ENCODE data around the gene RNGTT.

Gene RNGTT

DNA sequence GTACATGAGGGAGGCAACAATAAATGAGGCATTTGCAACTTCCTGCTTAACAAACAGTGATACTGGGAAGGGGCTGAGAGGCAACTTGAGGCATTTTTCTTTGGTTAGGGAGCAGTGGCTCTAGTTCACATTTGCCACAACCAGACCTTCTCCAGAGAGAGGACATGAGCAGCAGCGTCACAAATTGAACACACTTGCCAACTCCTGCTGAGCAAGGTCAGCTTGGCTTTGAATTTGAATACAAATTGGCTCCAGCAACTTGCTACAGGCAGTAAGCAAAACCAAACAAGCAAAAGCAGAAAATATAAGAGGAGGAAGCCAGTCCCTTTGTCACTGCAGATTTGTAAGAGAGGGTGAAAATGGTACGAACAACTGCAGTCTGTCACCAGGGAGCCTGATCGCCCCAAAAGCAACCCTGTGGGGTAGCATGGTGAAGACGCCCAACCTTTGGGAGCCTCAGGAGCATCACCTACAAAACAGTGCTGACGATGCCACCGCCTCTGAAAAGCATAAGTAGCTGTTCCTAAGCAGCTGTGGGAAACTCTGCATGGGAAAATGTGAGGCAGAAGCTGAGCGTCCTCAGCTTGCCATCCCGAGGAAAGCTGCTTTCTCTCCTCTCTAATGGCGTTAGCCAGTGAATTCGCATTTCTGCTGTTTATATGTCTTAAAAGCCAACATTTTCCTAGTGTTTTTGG, 378.7 kb downstream of the RNGTT start:
- DNase-seq: no peak

DNA sequence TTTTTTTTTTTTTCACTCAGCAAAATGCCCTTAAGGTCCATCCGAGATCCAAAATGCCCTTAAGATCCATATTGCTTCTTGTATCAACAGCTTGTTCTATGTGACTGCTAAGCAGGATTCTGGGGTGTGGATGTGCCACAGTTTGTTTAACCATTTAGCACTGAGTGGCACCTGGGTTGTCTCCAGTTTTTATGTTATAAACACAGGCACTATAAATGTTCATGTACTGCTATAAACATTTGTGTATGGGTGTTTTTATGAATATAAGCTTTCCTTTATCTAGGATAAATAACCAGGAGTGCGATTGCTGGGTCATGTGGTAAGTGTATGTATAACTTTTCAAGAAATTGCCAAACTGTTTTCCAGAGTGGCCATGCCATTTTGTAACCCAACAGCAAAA, 386.0 kb downstream of the RNGTT start:
- DNase-seq: no peak

DNA sequence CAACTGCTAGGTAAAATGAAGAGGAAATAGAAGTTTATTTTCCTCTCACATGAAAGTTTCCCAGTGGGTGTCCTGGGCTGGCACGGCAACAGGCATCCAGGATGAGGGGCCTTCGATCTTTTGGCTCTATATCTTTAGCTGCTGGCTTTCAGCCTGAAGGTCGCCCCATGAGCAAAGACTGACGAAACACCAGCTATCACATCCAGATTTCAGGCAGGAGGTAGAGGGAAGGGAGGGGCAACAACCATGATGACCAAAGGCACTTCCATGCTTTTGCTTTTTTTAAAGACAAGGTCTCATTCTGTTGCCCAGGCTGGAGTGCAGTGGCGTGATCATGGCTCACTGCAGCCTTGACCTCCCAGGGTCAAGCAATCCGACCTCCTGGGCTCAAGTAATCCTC, 387.9 kb downstream of the RNGTT start:
- DNase-seq: no peak

DNA sequence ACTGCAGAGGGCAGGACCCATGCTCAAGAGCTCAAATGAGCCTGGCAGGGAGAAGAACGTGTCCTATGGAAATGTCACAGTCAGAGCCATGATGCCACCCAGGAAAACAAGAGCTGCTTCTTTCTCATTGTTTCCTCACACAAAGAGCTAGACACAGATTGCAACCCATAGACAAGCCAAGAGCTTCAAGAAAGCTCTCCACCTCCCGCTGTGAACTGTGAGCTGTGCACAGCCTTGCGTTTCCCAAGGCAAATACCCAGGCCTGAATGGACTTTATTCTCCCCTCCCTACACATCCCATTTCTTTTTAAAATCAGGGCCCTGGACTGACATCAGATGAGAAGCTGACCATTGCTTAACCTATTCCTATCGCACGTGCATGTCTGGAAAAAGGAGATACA, 388.8 kb downstream of the RNGTT start:
- DNase-seq: no peak

DNA sequence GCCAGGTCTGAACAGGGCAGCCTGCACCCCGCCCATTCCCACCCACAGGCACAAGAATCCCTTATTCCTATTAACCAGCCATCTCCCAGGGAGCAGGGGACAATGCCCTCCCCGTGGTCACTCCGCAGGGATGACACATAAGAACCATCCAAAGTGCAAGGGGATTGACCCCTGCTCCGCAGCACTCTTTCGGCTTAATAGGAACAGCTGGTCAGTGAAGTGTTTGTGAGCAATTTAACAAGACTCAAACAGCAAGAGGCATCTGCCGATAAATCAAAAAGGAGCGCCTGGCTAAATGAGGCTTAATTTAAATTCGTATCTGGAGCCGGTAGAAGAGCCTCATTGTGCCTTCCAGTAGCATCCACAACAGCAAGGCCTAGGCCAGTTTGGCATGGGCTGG, 389.4 kb downstream of the RNGTT start:
- DNase-seq: no peak

DNA sequence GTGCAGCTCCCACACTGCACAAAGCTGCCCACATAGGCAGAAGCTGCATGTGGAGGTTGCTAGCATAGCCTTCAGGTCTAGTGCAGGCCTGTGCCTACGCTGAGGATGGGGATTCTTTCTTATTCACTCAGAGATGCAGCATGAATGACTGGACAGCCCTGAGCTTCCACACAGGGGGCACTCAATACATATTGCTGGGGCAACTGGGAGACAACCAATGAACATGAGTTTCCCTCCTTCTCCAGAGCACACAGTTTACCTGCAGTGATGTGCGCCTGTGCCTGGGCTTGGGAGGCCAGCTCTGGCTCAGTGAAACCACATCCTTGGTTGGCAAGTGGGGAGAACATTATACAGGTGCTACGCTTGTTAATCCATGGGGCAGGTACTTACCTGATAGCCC, 389.9 kb downstream of the RNGTT start:
- no peak for DNase-seq

DNA sequence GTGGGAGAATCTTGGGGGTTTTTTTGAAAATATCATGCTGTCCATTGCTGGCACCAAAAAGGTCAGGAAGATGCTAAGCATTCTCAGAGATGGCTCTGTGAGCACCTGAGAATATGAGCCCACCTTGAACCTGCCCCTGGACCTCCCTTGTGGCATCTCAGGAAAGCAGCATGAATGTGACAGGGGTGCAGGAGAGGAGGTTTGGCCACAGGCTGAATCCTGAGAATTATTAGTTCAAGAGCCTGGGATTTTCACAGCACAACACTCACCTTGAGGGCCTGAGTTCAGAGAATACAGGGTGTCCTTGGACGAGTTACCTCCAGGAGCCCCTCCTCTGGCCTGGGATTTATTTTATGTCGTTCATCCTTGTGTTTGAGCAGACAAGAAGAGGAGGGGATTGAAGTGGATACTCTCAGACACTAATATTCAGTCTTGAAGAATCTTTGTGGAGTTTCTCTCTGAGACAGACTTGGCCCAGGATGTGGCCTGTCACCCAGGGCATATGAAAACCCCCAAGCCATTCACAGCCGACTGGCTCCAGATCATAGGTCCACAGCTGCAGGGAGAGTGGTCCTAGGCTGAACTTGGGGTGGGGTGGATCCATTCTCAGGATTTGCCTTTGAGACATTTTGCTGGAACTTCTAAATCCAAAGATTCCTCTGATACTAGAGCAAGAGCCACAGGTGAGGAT, 390.8 kb downstream of the RNGTT start:
- DNase-seq: no peak

DNA sequence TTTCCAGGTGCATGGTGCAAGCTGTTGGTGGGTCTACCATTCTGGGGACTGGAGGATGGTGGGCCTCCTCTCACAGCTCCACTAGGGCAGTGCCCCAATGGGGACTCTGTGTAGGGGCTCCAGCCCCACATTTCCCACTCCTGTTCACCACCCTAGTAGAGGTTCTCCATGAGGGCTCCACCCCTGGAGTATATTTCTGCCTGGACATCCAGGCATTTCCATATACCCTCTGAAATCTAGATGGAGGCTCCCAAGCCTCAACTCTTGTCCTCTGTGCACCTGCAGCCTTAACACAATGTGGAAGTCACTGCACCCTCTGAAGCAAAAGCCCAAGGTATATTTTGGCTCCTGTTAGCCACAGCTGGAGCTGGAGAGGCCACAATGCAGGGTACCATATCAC, 393.5 kb downstream of the RNGTT start:
- DNase-seq: no peak

DNA sequence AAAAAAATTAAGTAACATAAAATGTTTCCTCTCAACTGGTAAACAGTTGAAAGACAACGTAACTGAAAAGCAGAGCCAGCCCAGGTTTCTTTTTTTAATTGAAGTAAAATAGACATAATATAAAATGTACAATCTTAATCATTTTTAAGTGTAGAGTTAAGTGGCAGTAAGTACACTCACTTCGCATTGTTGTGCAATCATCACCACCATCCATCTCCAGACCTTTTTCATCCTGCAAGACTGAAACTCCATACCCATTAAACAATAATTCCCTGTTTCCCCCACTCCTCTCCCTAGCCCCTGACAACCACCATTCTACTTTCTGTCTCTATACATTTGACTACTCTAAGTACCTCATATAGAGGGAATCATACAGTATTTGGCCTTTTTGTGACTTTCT, 395.7 kb downstream of the RNGTT start:
- DNase-seq: no peak

DNA sequence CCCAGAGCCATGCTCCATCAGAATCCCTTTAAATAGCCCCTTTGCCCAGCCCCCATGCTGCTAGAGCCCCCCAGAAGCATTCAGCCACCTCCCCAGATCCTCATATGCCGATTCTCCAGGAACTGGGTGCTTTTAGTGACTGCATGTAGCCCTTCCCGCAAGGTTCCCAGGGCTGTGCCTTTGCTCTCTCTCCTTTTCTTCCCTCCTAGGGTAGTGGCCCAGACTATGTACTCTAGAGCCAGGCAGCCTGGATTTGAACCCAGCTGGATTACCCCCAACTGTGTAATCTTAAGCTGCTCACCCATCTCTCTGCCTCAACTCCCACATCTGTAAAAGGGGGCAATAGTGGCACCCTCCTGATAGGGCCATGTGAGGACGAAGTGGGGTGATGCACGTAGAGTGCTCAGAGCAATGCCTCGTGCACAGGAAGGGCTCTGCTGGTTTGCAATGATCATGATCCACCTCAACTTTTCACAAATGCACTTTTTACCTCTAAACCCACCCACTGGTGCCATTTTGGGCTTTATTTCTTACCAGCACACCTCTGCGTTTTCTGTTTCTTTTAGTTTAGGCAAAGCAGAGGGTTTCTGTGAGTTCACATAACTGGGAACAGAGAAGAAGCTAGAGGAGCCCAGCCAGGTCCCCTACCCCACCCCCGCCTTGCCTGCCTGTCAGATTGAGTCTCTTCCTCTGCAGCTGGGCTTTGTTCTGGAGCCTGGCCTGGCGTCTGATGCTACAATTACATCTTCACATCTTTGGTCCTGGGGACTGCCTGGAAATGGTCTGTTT, 396.5 kb downstream of the RNGTT start:
- DNase-seq: no peak

DNA sequence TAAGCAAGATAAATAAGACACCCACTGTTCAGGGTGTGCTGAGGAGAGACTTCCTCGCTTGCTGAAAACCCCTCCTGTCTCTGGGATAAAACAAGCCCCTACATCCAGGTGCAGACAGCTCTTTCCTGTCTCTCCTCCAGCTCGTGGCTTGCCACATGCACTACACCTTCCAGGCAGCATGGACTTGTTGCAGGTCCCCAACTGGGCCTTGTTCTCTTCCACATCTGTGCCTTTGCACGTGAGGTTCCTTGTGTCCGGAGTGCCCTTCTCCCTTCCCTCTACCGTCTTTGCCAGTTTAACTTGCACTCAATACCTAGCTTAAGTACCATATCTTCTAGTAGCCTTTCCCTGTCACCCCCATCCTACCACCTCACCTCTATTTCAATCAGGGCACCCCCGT, 397.6 kb downstream of the RNGTT start:
- DNase-seq: no peak

DNA sequence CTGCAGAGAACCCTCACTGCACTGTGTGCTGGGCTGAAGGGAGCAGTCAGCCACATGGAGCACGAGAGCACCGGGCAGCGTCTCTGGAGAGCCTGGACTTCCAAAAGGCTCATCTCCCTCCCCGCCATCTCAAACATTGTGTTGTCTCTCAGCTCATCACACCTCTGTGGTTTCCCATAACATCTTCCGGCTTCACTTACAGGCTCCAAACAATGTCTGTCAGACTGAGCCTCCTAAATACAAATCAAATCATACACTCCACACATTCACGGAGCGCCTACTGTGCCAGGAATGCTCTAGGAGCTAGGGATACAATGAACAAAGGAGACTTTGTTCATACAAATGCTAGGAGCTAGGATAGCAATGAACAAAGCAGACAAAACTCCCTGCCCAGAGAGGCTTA, 398.0 kb downstream of the RNGTT start:
- DNase-seq: no peak

DNA sequence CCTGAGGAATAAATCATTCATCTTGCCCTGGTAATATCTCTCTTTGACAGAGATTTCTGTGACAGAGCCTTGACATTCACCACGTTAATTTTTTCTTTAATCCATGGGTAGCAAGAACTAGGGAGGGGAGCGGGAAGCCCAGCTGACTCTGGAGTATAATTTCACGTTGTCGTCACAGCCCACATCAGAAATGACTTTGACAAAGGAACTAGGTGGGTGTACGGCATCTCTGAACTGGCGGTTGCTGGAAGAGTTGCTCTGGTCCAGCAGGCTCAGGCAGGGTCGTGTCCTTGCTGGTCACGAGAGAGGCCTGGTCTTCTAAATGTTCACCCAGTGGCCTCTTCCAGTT, 400.2 kb downstream of the RNGTT start:
- no peak for DNase-seq

DNA sequence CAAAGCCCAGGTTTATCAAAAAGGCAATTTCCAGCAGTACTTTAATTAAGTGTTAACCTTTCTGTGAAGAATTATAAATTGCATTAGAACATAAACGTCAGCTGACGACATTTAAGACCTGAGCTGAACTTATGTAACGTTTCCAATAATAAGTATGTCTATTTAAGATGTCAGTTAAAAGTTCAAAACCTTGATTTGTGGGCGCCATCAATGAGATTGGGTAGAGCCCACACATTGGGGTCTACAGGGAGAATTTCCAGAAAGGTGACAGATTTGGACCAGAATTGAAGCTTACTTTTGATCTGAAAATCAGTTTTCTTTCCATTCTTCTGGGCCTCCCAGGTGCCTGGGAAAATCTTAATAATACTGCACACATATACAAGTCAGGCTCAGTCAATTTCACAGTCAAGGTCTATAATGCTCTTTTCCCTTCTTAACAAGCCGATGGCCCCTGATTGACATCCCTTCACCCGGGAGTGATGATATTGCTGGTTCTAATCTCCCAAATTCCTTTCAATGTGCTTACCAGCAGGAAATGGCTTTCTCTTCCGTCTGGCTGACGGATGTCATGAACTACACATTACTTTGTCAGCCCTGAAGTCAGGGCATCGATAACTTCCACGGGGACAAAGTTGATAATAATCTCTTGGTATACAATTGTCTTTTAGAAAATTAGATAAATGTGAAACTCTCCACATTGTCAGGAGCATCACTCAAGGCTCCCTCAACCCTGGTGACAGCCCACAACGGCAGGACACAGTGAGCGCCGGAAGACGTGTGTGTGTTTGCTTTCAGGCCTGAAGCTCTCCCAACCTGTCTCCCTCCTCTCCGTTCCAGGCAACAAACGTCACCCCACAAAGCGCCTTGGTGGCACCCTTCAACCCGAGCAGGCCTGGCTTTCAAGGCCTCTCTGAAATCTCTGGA, 400.8 kb downstream of the RNGTT start:
- DNase-seq: no peak

DNA sequence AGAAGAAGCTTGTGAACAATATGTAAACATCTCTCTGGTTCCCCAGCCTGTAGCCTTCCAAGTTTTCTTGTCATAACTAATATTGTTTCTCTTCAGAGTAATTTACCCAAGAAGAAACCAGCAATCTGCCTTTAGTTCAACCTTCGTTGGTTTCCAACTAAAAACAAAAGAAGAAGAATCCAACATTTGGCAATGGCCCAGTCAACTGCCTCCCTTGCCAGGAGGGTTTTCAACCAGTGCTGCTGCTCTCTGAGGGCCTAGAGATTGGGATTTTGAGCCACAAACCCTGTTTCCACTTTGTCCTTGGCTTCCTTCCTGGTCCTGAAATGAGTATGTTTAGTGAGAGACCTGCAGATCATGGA, 401.5 kb downstream of the RNGTT start:
- DNase-seq: no peak

DNA sequence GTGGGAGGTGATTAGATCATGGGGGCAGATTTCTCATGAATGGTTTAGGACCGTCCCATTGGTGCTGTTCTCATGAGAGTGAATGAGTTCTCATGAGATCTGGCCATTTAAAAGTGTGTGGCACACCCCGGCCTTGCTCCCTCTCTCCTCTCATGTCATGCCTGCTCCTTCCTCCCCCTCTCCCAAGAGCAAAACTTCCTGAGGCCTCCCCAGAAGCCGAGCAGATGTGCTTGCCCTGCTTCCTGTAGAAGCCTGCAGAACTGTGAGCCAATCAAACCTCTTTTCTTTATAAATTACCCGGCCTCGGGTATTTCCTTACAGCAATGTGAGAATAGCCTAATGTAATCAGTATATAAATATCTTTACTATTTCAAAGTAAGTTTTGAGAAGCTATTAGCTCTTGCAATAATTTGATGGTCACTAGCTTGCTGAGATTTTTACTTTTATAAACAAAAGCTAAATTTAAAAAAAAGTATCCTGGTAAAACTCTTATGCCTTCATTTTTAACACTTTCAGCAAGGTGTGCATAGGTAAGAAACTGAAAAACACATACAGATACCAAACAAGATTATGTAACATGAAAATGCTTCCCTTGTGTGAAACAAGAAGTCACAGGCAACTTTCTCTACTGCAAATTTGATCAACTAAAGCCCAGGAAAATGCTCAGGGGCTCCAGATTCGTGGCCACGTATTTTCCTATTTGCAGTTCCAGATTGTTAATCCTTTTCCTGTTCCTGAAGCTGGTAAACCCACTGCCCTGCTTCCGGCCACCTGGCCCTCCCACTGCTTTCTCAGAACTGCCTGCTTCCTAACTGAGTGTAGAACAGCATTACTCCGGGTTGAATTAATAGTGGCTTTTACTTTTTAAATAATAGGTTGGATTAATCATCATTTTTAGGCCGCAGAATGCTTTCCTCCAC, 402.1 kb downstream of the RNGTT start:
- no peak for DNase-seq

Measured in NCI-H1105 treated with DMSO at 0.1 percent for 48 hours (cell line).